HG03025 (cell line): ENCODE measurements around the gene RBM17.
"Not testable (repeated sequence)": the region's sequence is repeated elsewhere in the genome, so short reads cannot be mapped to it uniquely, and the experiment has no call there.

ENCODE experiments used
- ATAC-seq: cut with Tn5 transposase; IDR thresholded peaks from one replicate; pipeline ENCODE4 v1.9.1; 2021; ENCODE audit warnings: mild to moderate bottlenecking, moderate library complexity; ENCODE audit not compliant: unreplicated experiment, low FRiP score

RBM17 gene

GRCh38 chr10:6108631-6109443, 20.0 kb downstream of the RBM17 start:
- no peak for ATAC-seq

GRCh38 chr10:6109444-6109775, 20.6 kb downstream of the RBM17 start:
- no peak for ATAC-seq

- no peak for ATAC-seq
These were observed 21.3 kb downstream of the RBM17 start for GRCh38 chr10:6110136-6110535.

GRCh38 chr10:6112893-6113292, 24.1 kb downstream of the RBM17 start:
- ATAC-seq: no peak

- no peak for ATAC-seq
These were observed 25.5 kb downstream of the RBM17 start for GRCh38 chr10:6114299-6114698.

- no peak for ATAC-seq
These were observed 26.0 kb downstream of the RBM17 start for GRCh38 chr10:6114805-6115341.

GRCh38 chr10:6115411-6115810, 26.6 kb downstream of the RBM17 start:
- ATAC-seq: no peak

- no peak for ATAC-seq
These were observed 27.1 kb downstream of the RBM17 start for GRCh38 chr10:6115824-6116350.

GRCh38 chr10:6116806-6117205, 28.0 kb downstream of the RBM17 start:
- no peak for ATAC-seq

- no peak for ATAC-seq
These were observed 28.9 kb downstream of the RBM17 start for GRCh38 chr10:6117711-6118110.

- ATAC-seq: no peak
These were observed 30.6 kb downstream of the RBM17 start for GRCh38 chr10:6119423-6119822.

- no peak for ATAC-seq
These were observed 31.1 kb downstream of the RBM17 start for GRCh38 chr10:6119962-6120361.

GRCh38 chr10:6120691-6121090, 31.9 kb downstream of the RBM17 start:
- ATAC-seq: no peak

- ATAC-seq: no peak
These were observed 32.3 kb downstream of the RBM17 start for GRCh38 chr10:6121146-6121545.

- ATAC-seq: no peak
These were observed 34.7 kb downstream of the RBM17 start for GRCh38 chr10:6123532-6123931.

GRCh38 chr10:6124666-6125065, 35.8 kb downstream of the RBM17 start:
- no peak for ATAC-seq

GRCh38 chr10:6127461-6127860, 38.6 kb downstream of the RBM17 start:
- not testable (repeated sequence) for ATAC-seq

- ATAC-seq: no peak
These were observed 39.3 kb downstream of the RBM17 start for GRCh38 chr10:6128087-6128486.

- no peak for ATAC-seq
These were observed 39.9 kb downstream of the RBM17 start for GRCh38 chr10:6128591-6129251.

- ATAC-seq: no peak
These were observed 42.1 kb downstream of the RBM17 start for GRCh38 chr10:6130848-6131470.
